Caco-2 (cell line): Measurements from ENCODE around the gene TWIST2. TPM values are rescaled to one million over a fixed set of nuclear protein-coding genes. Genes with fewer than 3 reads are reported as not detected.

Experiments
- BruUV-seq: library from RNA; stranded (reverse); fragments of 400-500 nt; replicated peaks from 2 replicates; lab custom pipeline; 2021; lab: Mats Ljungman, UMichigan
- CTCF ChIA-PET: fragments of 300-600 bp; sonication (Branson Sonifier 250); formaldehyde crosslinking; loops from one replicate; lab custom pipeline; 2022; ENCODE audit warnings: antibody characterized with exemption; lab: Charles Lee
- POLR2A ChIA-PET: fragments of 300-600 bp; sonication (Branson Sonifier 250); formaldehyde crosslinking; loops from one replicate; lab custom pipeline; 2022; ENCODE audit warnings: antibody characterized with exemption; lab: Charles Lee
- DNase-seq, 2 experiments: peaks; one replicate each; pipeline versions ENCODE4 v3.0.0 to v3.0.0-alpha.2; 2020 to 2022
- H3K27me3 ChIP-seq: replicated peaks from 2 replicates; pipeline ENCODE4 v1.6.0; 2011; ENCODE audit warnings: low read length; ENCODE audit not compliant: control insufficient read depth, insufficient read depth
- H3K36me3 ChIP-seq: 2 replicates; pipeline ENCODE4 v1.5.1; 2011; ENCODE audit warnings: low read length; ENCODE audit not compliant: control insufficient read depth, insufficient read depth
- H3K4me1 ChIP-seq: fragments of 250-450 bp; sonication (Bioruptor Pico); 2 replicates; pipeline ENCODE4 v1.5.1; 2020; ENCODE audit warnings: mild to moderate bottlenecking
- H3K4me3 ChIP-seq: 2 replicates; pipeline ENCODE4 v1.5.1; 2011; ENCODE audit warnings: low read depth, mild to moderate bottlenecking, control low read depth, low read length
- H3K9me3 ChIP-seq: fragments of 250-450 bp; sonication (Bioruptor Pico); 2 replicates; pipeline ENCODE4 v1.5.1; 2020; ENCODE audit warnings: mild to moderate bottlenecking, moderate library complexity
- H3K27ac Mint-ChIP-seq: one replicate; pipeline ENCODE4 v1.8.0; 2022; ENCODE audit warnings: mixed read lengths; ENCODE audit not compliant: unreplicated experiment
- H3K27me3 Mint-ChIP-seq: one replicate; pipeline ENCODE4 v1.8.0; 2022; ENCODE audit warnings: mixed read lengths; ENCODE audit not compliant: insufficient read depth, unreplicated experiment
- H3K36me3 Mint-ChIP-seq: one replicate; pipeline ENCODE4 v1.8.0; 2022; ENCODE audit warnings: mild to moderate bottlenecking, mixed read lengths; ENCODE audit not compliant: insufficient read depth, unreplicated experiment
- H3K4me1 Mint-ChIP-seq: one replicate; pipeline ENCODE4 v1.8.0; 2022; ENCODE audit warnings: low read depth, mixed read lengths; ENCODE audit not compliant: unreplicated experiment
- H3K4me3 Mint-ChIP-seq: one replicate; pipeline ENCODE4 v1.8.0; 2022; ENCODE audit warnings: mild to moderate bottlenecking, moderate library complexity, mixed read lengths; ENCODE audit not compliant: unreplicated experiment
- H3K9me3 Mint-ChIP-seq: one replicate; pipeline ENCODE4 v1.8.0; 2022; ENCODE audit warnings: mixed read lengths; ENCODE audit not compliant: unreplicated experiment
- intact Hi-C: fragments of 100-400 bp; cut with micrococcal nuclease; formaldehyde crosslinking; loops from one replicate; pipeline ENCODE4 v1.10.0; 2022; ENCODE audit not compliant: unreplicated experiment
- total RNA-seq: library from RNA; stranded (reverse); gene quantifications from 2 replicates; pipeline ENCODE4 v1.2.3, GENCODE V29; 2022
- TF ChIP-seq, protein P1 (sequence below), 2 experiments: fragments of 200-600 bp in 1 of 2; IDR thresholded peaks; 1 replicate in 1 of 2; 2 replicates in 1 of 2; pipeline versions ENCODE4 v1.5.1 to v1.8.0; 2011 to 2022; ENCODE audit warnings: antibody characterized with exemption in 1 of 2, control low read depth in 1 of 2, inconsistent platforms in 1 of 2, low read depth in 1 of 2, low read length in 1 of 2, mild to moderate bottlenecking in 1 of 2, moderate library complexity in 1 of 2; ENCODE audit not compliant: insufficient read depth in 1 of 2, severe bottlenecking in 1 of 2, unreplicated experiment in 1 of 2

TWIST2 gene
- total RNA-seq, 1 experiment from 2014 or later, result not detected

DNA sequence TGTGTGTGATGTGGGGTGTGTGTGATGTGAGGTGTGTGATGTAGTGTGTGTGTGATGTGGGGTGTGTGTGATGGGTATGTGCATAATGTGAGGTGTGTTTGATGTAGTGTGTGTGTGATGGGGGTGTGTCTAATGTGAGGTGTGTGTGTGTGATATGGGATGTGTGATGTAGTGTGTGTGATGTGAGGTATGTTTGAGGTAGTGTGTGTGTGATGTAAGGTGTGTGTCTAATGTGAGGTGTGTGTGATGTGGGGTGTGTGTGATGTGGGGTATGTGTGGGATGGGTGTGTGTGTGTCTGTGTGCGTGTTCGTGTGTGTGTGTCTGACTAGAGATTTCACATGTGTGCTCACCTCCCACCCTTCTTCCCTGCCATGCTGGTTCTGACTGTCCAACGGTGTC is 56.3 kb downstream of the TWIST2 start:
- no peak overlapping the region for H3K27ac Mint-ChIP-seq
- H3K9me3 Mint-ChIP-seq, result peaks cover 6% of the 10 kb centered on the region
- no peaks in the 10 kb centered on the region for H3K36me3 Mint-ChIP-seq
- ChIA-PET CTCF (no interaction called here), POLR2A (no interaction called here)
- no peaks in the 10 kb centered on the region for H3K9me3 ChIP-seq
- no TSS peak for BruUV-seq
- no peak for DNase-seq
- H3K4me1 ChIP-seq, result no peaks in the 10 kb centered on the region
- no peaks in the 10 kb centered on the region for H3K27me3 Mint-ChIP-seq
- H3K27me3 ChIP-seq, result no peaks in the 10 kb centered on the region
- no peak overlapping the region for H3K4me3 Mint-ChIP-seq
- no peak overlapping the region for H3K4me3 ChIP-seq
- H3K36me3 ChIP-seq, result no peaks in the 10 kb centered on the region
- intact Hi-C loops, result no loop called here
- H3K4me1 Mint-ChIP-seq, result no peaks in the 10 kb centered on the region
- TF ChIP-seq, protein P1, sequence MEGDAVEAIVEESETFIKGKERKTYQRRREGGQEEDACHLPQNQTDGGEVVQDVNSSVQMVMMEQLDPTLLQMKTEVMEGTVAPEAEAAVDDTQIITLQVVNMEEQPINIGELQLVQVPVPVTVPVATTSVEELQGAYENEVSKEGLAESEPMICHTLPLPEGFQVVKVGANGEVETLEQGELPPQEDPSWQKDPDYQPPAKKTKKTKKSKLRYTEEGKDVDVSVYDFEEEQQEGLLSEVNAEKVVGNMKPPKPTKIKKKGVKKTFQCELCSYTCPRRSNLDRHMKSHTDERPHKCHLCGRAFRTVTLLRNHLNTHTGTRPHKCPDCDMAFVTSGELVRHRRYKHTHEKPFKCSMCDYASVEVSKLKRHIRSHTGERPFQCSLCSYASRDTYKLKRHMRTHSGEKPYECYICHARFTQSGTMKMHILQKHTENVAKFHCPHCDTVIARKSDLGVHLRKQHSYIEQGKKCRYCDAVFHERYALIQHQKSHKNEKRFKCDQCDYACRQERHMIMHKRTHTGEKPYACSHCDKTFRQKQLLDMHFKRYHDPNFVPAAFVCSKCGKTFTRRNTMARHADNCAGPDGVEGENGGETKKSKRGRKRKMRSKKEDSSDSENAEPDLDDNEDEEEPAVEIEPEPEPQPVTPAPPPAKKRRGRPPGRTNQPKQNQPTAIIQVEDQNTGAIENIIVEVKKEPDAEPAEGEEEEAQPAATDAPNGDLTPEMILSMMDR (IDR thresholded peaks at IDR 0.05; ENCODE audit: insufficient read depth in 1 of 2, low read depth in 1 of 2, low read length in 1 of 2, severe bottlenecking in 1 of 2, unreplicated experiment in 1 of 2), result no peak

DNA sequence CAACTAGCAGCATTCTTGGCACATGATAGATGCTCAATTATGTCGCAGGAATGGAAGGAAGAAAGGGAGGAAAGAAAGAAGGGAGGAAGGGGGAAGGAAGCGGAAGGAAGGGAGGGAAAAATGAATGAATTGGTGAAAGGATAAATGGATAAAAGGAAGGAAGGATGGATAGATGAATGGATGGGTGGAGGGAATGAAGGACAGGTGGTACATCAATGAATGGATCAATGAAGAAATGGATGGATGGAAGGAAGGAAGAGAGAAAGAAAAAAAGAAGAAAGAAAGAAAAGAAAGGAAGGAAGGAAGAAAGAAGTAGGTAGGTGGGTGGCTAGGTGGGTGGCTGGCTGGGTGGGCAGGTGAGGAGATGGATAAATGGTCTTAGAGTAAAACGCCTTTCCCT is 56.8 kb downstream of the TWIST2 start:
- H3K9me3 ChIP-seq, result no peaks in the 10 kb centered on the region
- no peak for DNase-seq
- Mint-ChIP-seq H3K4me1 (no peaks in the 10 kb centered on the region), H3K9me3 (peaks cover 6% of the 10 kb centered on the region), H3K36me3 (no peaks in the 10 kb centered on the region), H3K4me3 (no peak overlapping the region), H3K27ac (no peak overlapping the region), H3K27me3 (no peaks in the 10 kb centered on the region)
- no peaks in the 10 kb centered on the region for H3K4me1 ChIP-seq
- H3K36me3 ChIP-seq, result no peaks in the 10 kb centered on the region
- ChIA-PET CTCF (no interaction called here), POLR2A (no interaction called here)
- TF ChIP-seq, protein P1 (IDR thresholded peaks at IDR 0.05; ENCODE audit: insufficient read depth in 1 of 2, low read depth in 1 of 2, low read length in 1 of 2, severe bottlenecking in 1 of 2, unreplicated experiment in 1 of 2), result no peak
- BruUV-seq, result no TSS peak
- H3K4me3 ChIP-seq, result no peak overlapping the region
- intact Hi-C loops, result no loop called here
- no peaks in the 10 kb centered on the region for H3K27me3 ChIP-seq

DNA sequence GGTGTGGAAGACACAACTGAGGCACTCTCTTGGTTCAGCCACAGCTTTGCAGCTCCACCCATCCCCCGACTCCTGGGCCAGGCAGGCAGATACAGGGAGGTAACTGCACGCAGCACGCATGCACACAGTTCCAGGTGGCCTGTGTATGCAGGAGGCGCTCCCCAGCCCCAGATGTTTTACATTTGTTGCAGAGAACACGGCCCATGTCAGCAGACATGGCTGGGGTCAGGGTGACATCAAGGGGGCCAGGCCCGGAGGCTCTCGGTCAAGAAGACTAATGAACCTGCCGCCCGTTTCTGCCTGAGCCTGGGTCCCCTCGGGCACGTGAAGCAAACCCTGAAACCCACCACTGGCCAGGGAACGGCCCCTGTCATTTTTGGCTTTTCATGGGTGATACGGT is 57.3 kb downstream of the TWIST2 start:
- ChIA-PET POLR2A (no interaction called here), CTCF (no interaction called here)
- no peak overlapping the region for H3K4me3 ChIP-seq
- DNase-seq, result no peak
- no peaks in the 10 kb centered on the region for H3K4me1 ChIP-seq
- Mint-ChIP-seq H3K9me3 (peaks cover 6% of the 10 kb centered on the region), H3K4me3 (no peak overlapping the region), H3K4me1 (no peaks in the 10 kb centered on the region), H3K27ac (no peak overlapping the region), H3K27me3 (no peaks in the 10 kb centered on the region), H3K36me3 (no peaks in the 10 kb centered on the region)
- BruUV-seq, result no TSS peak
- intact Hi-C loops, result no loop called here
- no peaks in the 10 kb centered on the region for H3K27me3 ChIP-seq
- TF ChIP-seq, protein P1 (IDR thresholded peaks at IDR 0.05; ENCODE audit: insufficient read depth in 1 of 2, low read depth in 1 of 2, low read length in 1 of 2, severe bottlenecking in 1 of 2, unreplicated experiment in 1 of 2), result no peak
- no peaks in the 10 kb centered on the region for H3K36me3 ChIP-seq
- H3K9me3 ChIP-seq, result no peaks in the 10 kb centered on the region
